Natural killer cell (primary cell): Measurements from ENCODE around the gene TECRL. TPM values are rescaled to one million over a fixed set of nuclear protein-coding genes. Genes with fewer than 3 reads are reported as not detected.

ENCODE experiments used
- ATAC-seq, 3 donors: fragments of 150-1000 bp in 2 of 3; fragments of 200-7000 bp in 1 of 3; cut with Tn5 transposase; 1 replicate in 1 of 3; 2 replicates in 2 of 3; pipeline ENCODE4 v1.10.0; 2021; ENCODE audit warnings: mild to moderate bottlenecking in 2 of 3, moderate library complexity in 2 of 3
- DNase-seq, 2 donors: peaks; one replicate each; pipeline versions ENCODE4 v3.0.0 to v3.0.0-alpha.2; 2013 to 2021; ENCODE audit warnings: mixed read lengths in 1 of 2
- H3K27ac ChIP-seq: one replicate; pipeline ENCODE4 v1.5.1; 2013; ENCODE audit warnings: mild to moderate bottlenecking, low read length
- H3K27me3 ChIP-seq: one replicate; pipeline ENCODE4 v1.6.1; 2013; ENCODE audit warnings: low read length; ENCODE audit not compliant: control insufficient read depth, insufficient read depth
- H3K36me3 ChIP-seq: one replicate; pipeline ENCODE4 v1.6.1; 2013; ENCODE audit warnings: low read length; ENCODE audit not compliant: control insufficient read depth, insufficient read depth
- H3K4me1 ChIP-seq: one replicate; pipeline ENCODE4 v1.6.1; 2013; ENCODE audit warnings: low read length; ENCODE audit not compliant: control insufficient read depth, insufficient read depth
- H3K4me3 ChIP-seq: one replicate; pipeline ENCODE4 v1.5.1; 2013; ENCODE audit warnings: low read length
- H3K9me3 ChIP-seq: one replicate; pipeline ENCODE4 v1.6.1; 2013; ENCODE audit warnings: low read length; ENCODE audit not compliant: control insufficient read depth, insufficient read depth
- H3K27ac Mint-ChIP-seq, 2 donors: one replicate each; pipeline ENCODE4 v1.8.0; 2022; ENCODE audit warnings: mild to moderate bottlenecking in 2 of 2, mixed read lengths in 2 of 2, moderate library complexity in 1 of 2
- H3K27me3 Mint-ChIP-seq, 2 donors: one replicate each; pipeline ENCODE4 v1.8.0; 2022; ENCODE audit warnings: low read depth in 2 of 2, mixed read lengths in 2 of 2
- H3K36me3 Mint-ChIP-seq: one replicate; pipeline ENCODE4 v1.8.0; 2022; ENCODE audit warnings: mixed read lengths
- H3K4me1 Mint-ChIP-seq, 2 donors: one replicate each; pipeline ENCODE4 v1.8.0; 2022; ENCODE audit warnings: mixed read lengths in 2 of 2
- H3K4me3 Mint-ChIP-seq: one replicate; pipeline ENCODE4 v1.8.0; 2022; ENCODE audit warnings: mild to moderate bottlenecking, moderate library complexity, mixed read lengths
- H3K9me3 Mint-ChIP-seq, 2 donors: one replicate each; pipeline ENCODE4 v1.8.0; 2022; ENCODE audit warnings: mixed read lengths in 2 of 2
- WGBS: methylation state at CpG from one replicate; pipeline ENCODE4 v1.1.7; 2013; ENCODE audit warnings: missing lambda C conversion rate; ENCODE audit not compliant: insufficient coverage; 5-methylcytosine and 5-hydroxymethylcytosine counted together
- intact Hi-C: fragments of 100-400 bp; cut with micrococcal nuclease; formaldehyde crosslinking; loops from one replicate; pipeline ENCODE4 v1.14.2; 2022
- total RNA-seq, 4 donors: library from RNA; stranded (reverse); fragments of 120-200 nt in 1 of 4; gene quantifications; one replicate each; pipeline versions ENCODE4 v1.2.3 to v1.2.4, GENCODE V29; 2013 to 2022
- TF ChIP-seq, protein P1 (sequence below): fragments of 200-600 bp; IDR thresholded peaks from one replicate; pipeline ENCODE4 v1.8.0; 2022; ENCODE audit warnings: antibody characterized with exemption

The TECRL gene, protein sequence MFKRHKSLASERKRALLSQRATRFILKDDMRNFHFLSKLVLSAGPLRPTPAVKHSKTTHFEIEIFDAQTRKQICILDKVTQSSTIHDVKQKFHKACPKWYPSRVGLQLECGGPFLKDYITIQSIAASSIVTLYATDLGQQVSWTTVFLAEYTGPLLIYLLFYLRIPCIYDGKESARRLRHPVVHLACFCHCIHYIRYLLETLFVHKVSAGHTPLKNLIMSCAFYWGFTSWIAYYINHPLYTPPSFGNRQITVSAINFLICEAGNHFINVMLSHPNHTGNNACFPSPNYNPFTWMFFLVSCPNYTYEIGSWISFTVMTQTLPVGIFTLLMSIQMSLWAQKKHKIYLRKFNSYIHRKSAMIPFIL
- not detected for total RNA-seq
- not detected for total RNA-seq (2013)

DNA sequence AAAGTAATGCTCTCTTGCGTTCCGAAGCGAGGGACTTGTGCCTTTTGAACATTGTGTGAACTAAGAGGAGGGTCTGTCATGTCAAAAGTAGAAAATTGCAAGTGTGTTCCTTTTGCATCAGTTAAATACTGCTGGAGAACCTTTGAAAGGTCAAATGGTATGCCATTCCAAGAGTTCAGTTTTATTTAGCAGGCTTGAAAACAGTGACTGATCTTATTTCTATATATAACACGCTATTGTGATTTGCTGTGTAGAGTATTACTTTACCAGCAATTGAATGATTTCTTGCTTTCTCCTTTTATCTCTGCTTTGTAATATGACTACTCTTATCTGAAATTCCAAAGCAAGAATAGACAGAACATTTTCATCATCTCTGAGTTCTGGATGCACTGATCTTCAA, at the start of gene TECRL:
Gene TECRL (minus strand): TSS at position 151 of the 400 bp plus-strand sequence. CDS start 99 bp downstream, at position 52.
- Histone ChIP-seq H3K36me3 (no peaks in the 10 kb centered on the region), H3K27ac (no peak within 1 kb of the TSS), H3K9me3 (no peaks in the 10 kb centered on the region), H3K4me3 (no peak within 1 kb of the TSS), H3K4me1 (no peaks in the 10 kb centered on the region), H3K27me3 (no peaks in the 10 kb centered on the region)
- no peak within 1 kb of the TSS for H3K4me3 Mint-ChIP-seq
- DNase-seq, result no peak
- no peaks in the 10 kb centered on the region for H3K36me3 Mint-ChIP-seq
- TF ChIP-seq, protein P1, sequence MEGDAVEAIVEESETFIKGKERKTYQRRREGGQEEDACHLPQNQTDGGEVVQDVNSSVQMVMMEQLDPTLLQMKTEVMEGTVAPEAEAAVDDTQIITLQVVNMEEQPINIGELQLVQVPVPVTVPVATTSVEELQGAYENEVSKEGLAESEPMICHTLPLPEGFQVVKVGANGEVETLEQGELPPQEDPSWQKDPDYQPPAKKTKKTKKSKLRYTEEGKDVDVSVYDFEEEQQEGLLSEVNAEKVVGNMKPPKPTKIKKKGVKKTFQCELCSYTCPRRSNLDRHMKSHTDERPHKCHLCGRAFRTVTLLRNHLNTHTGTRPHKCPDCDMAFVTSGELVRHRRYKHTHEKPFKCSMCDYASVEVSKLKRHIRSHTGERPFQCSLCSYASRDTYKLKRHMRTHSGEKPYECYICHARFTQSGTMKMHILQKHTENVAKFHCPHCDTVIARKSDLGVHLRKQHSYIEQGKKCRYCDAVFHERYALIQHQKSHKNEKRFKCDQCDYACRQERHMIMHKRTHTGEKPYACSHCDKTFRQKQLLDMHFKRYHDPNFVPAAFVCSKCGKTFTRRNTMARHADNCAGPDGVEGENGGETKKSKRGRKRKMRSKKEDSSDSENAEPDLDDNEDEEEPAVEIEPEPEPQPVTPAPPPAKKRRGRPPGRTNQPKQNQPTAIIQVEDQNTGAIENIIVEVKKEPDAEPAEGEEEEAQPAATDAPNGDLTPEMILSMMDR, result no peak
- WGBS, result 89% methylated on average over 3 of the region's 4 CpGs
- peaks cover 10 to 21% of the 10 kb centered on the region in 2 donors for H3K9me3 Mint-ChIP-seq
- no peaks in the 10 kb centered on the region for H3K4me1 Mint-ChIP-seq
- no peak within 1 kb of the TSS for H3K27ac Mint-ChIP-seq
- intact Hi-C loops, result no loop called here
- no peak for ATAC-seq
- H3K27me3 Mint-ChIP-seq, result no peaks in the 10 kb centered on the region

DNA sequence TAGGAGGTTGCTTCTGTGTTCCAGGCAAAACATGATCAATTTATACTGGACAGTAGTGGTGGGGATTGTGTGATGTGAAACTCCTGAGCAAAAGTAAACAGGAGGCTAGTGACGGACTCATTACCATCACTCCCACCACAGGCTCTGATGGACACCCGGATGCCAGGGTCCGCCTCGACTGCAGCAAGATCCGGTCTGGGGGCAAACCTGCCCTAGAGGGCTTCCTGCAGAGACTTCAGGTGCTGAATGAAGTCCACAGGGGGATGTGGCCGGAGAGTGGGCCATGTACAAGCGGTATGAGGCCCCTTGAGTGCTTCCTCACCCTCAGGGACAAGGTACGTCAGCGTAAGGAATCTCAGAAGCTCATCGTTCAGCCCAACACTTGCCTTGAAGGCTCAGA, 23.4 kb upstream of the TECRL start:
- H3K36me3 Mint-ChIP-seq, result peaks cover 7% of the 10 kb centered on the region
- H3K27ac Mint-ChIP-seq, result no peak overlapping the region
- H3K4me3 Mint-ChIP-seq, result no peak overlapping the region
- H3K4me3 ChIP-seq, result no peak overlapping the region
- no peaks in the 10 kb centered on the region for H3K27me3 ChIP-seq
- TF ChIP-seq, protein P1, result no peak
- peaks cover 40% of the 10 kb centered on the region for H3K9me3 ChIP-seq
- peaks cover 12 to 31% of the 10 kb centered on the region in 2 donors for H3K9me3 Mint-ChIP-seq
- H3K4me1 Mint-ChIP-seq, result no peaks in the 10 kb centered on the region
- H3K27me3 Mint-ChIP-seq, result no peaks in the 10 kb centered on the region
- no peak overlapping the region for H3K27ac ChIP-seq
- no peaks in the 10 kb centered on the region for H3K4me1 ChIP-seq
- intact Hi-C loops, result no loop called here
- no peak for DNase-seq
- ATAC-seq, result no peak
- 90% methylated on average over 10 of the region's 10 CpGs for WGBS
- no peaks in the 10 kb centered on the region for H3K36me3 ChIP-seq

DNA sequence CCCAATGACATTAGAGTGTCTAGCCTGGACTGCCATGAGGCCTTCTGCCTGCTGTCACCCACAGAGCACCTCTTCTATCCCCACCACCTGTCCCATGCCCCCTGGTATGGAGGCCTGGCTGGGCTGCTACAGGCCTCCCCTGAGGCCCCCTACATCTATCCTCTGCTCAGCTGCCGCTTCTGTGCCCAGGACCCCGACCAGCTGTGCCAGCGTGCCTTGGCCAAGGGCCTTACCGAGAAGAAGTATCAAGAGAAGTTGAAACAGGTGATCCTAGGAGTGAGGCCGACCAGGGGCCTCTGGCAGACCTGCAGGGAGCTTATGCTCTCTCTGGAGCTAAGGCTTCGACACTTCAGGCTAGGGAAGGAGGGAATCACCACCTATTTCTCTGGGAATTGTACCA, 21.7 kb upstream of the TECRL start:
- Mint-ChIP-seq H3K9me3 (peaks cover 11 to 22% of the 10 kb centered on the region in 2 donors), H3K36me3 (peaks cover 7% of the 10 kb centered on the region), H3K27ac (no peak overlapping the region), H3K4me1 (no peaks in the 10 kb centered on the region), H3K27me3 (no peaks in the 10 kb centered on the region), H3K4me3 (no peak overlapping the region)
- TF ChIP-seq, protein P1, result no peak
- Histone ChIP-seq H3K9me3 (peaks cover 40% of the 10 kb centered on the region), H3K27ac (no peak overlapping the region), H3K4me3 (no peak overlapping the region), H3K27me3 (no peaks in the 10 kb centered on the region), H3K4me1 (no peaks in the 10 kb centered on the region), H3K36me3 (no peaks in the 10 kb centered on the region)
- 81% methylated on average over 6 of the region's 6 CpGs for WGBS
- DNase-seq (no peak), ATAC-seq (no peak)
- intact Hi-C loops, result no loop called here

DNA sequence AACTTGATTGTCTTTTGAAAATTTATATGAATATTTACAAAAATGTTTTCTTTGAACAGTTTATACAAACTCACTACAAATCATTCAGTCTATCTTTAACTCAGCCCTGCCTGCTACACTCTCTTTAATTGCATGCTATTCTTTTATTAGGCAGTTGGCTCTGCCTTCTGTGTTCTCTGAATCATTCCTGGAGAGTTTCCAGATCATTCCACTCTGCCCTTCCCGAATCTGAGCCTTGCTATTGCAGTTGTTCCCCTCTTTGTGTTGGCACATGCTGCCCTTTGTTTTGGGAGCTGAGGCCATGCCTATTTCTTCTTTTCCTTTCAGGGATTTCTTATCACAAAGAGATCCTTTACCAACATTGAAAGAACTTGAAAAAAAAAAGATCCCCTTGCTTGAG, 8.7 kb upstream of the TECRL start:
- TF ChIP-seq, protein P1, result no peak
- no peak overlapping the region for H3K4me3 Mint-ChIP-seq
- H3K9me3 ChIP-seq, result peaks cover 3% of the 10 kb centered on the region

More for the DNA sequence above, 8.7 kb upstream of the TECRL start:
- Mint-ChIP-seq H3K4me1 (no peaks in the 10 kb centered on the region), H3K27me3 (no peaks in the 10 kb centered on the region), H3K36me3 (no peaks in the 10 kb centered on the region), H3K27ac (no peak overlapping the region), H3K9me3 (peaks cover 7 to 10% of the 10 kb centered on the region in 2 donors)
- Histone ChIP-seq H3K36me3 (no peaks in the 10 kb centered on the region), H3K4me3 (no peak overlapping the region), H3K27me3 (no peaks in the 10 kb centered on the region), H3K4me1 (no peaks in the 10 kb centered on the region), H3K27ac (no peak overlapping the region)
- intact Hi-C loops, result no loop called here
- DNase-seq (no peak), ATAC-seq (no peak)
- 48% methylated on average over 1 of the region's 1 CpG for WGBS
